Activated naive CD8-positive, alpha-beta T cell treated with anti-CD3 and anti-CD28 coated beads, Interleukin-2, amount 50 U/mL, for 24 hours (primary cell): ENCODE results near the gene SMIM31.

Experiments used
- ATAC-seq: fragments of 150-1000 bp; cut with Tn5 transposase; one replicate; pipeline ENCODE4 v1.10.0; 2021
- DNase-seq: peaks from one replicate; pipeline ENCODE4 v3.0.0; 2021
- H3K27ac Mint-ChIP-seq: one replicate; pipeline ENCODE4 v1.8.0; 2021; ENCODE audit warnings: mild to moderate bottlenecking, mixed read lengths
- H3K27me3 Mint-ChIP-seq: one replicate; pipeline ENCODE4 v1.8.0; 2021; ENCODE audit warnings: mixed read lengths
- H3K36me3 Mint-ChIP-seq: one replicate; pipeline ENCODE4 v1.8.0; 2021; ENCODE audit warnings: low read depth, mixed read lengths
- H3K4me1 Mint-ChIP-seq: one replicate; pipeline ENCODE4 v1.8.0; 2021; ENCODE audit warnings: mixed read lengths
- H3K4me3 Mint-ChIP-seq: one replicate; pipeline ENCODE4 v1.8.0; 2021; ENCODE audit warnings: mild to moderate bottlenecking, moderate library complexity, mixed read lengths
- H3K9me3 Mint-ChIP-seq: one replicate; pipeline ENCODE4 v1.8.0; 2021; ENCODE audit warnings: mixed read lengths

SMIM31 gene

GRCh38 chr4:164768516-164768915, 14.6 kb downstream of the SMIM31 start:
- H3K4me3 Mint-ChIP-seq: no peak overlapping the region
- no peaks in the 10 kb centered on the region for H3K4me1 Mint-ChIP-seq
- ATAC-seq (no peak), DNase-seq (no peak)
- peaks cover 13% of the 10 kb centered on the region for H3K27me3 Mint-ChIP-seq
- no peaks in the 10 kb centered on the region for H3K36me3 Mint-ChIP-seq
- H3K27ac Mint-ChIP-seq: no peak overlapping the region
- no peaks in the 10 kb centered on the region for H3K9me3 Mint-ChIP-seq

- no peak overlapping the region for H3K4me3 Mint-ChIP-seq
- no peaks in the 10 kb centered on the region for H3K9me3 Mint-ChIP-seq
- no peak for DNase-seq
- ATAC-seq: no peak
- no peak overlapping the region for H3K27ac Mint-ChIP-seq
- H3K4me1 Mint-ChIP-seq: no peaks in the 10 kb centered on the region
- H3K36me3 Mint-ChIP-seq: no peaks in the 10 kb centered on the region
- peaks cover 11% of the 10 kb centered on the region for H3K27me3 Mint-ChIP-seq
These were observed 16.2 kb downstream of the SMIM31 start for GRCh38 chr4:164770010-164770724.

GRCh38 chr4:164771088-164771487, 17.2 kb downstream of the SMIM31 start:
- no peak overlapping the region for H3K27ac Mint-ChIP-seq
- H3K27me3 Mint-ChIP-seq: peaks cover 8% of the 10 kb centered on the region
- H3K4me1 Mint-ChIP-seq: no peaks in the 10 kb centered on the region
- H3K9me3 Mint-ChIP-seq: no peaks in the 10 kb centered on the region
- no peak for DNase-seq
- H3K4me3 Mint-ChIP-seq: no peak overlapping the region
- ATAC-seq: no peak
- no peaks in the 10 kb centered on the region for H3K36me3 Mint-ChIP-seq

GRCh38 chr4:164772076-164772475, 18.1 kb downstream of the SMIM31 start:
- ATAC-seq (no peak), DNase-seq (no peak)
- H3K36me3 Mint-ChIP-seq: no peaks in the 10 kb centered on the region
- H3K4me1 Mint-ChIP-seq: no peaks in the 10 kb centered on the region
- H3K27ac Mint-ChIP-seq: no peak overlapping the region
- no peaks in the 10 kb centered on the region for H3K9me3 Mint-ChIP-seq
- peaks cover 8% of the 10 kb centered on the region for H3K27me3 Mint-ChIP-seq
- H3K4me3 Mint-ChIP-seq: no peak overlapping the region

- Mint-ChIP-seq H3K36me3 (no peaks in the 10 kb centered on the region), H3K27me3 (peaks cover 2% of the 10 kb centered on the region), H3K27ac (no peak overlapping the region), H3K4me1 (no peaks in the 10 kb centered on the region), H3K9me3 (no peaks in the 10 kb centered on the region), H3K4me3 (no peak overlapping the region)
- no peak for ATAC-seq
- DNase-seq: no peak
These were observed 25.1 kb downstream of the SMIM31 start for GRCh38 chr4:164779080-164779479.

- Mint-ChIP-seq H3K9me3 (no peaks in the 10 kb centered on the region), H3K27ac (no peak overlapping the region), H3K36me3 (no peaks in the 10 kb centered on the region), H3K27me3 (peaks cover 2% of the 10 kb centered on the region), H3K4me3 (no peak overlapping the region), H3K4me1 (no peaks in the 10 kb centered on the region)
- no peak for ATAC-seq
- peak; percentile 19 for DNase-seq
These were observed 25.9 kb downstream of the SMIM31 start for GRCh38 chr4:164779811-164780216.

- peaks cover 2% of the 10 kb centered on the region for H3K27me3 Mint-ChIP-seq
- no peaks in the 10 kb centered on the region for H3K4me1 Mint-ChIP-seq
- H3K9me3 Mint-ChIP-seq: no peaks in the 10 kb centered on the region
- no peak for ATAC-seq
- H3K36me3 Mint-ChIP-seq: no peaks in the 10 kb centered on the region
- no peak overlapping the region for H3K4me3 Mint-ChIP-seq
- DNase-seq: no peak
- no peak overlapping the region for H3K27ac Mint-ChIP-seq
These were observed 26.9 kb downstream of the SMIM31 start for GRCh38 chr4:164780839-164781238.

GRCh38 chr4:164783976-164784375, 30.0 kb downstream of the SMIM31 start:
- H3K4me1 Mint-ChIP-seq: no peaks in the 10 kb centered on the region
- H3K27me3 Mint-ChIP-seq: no peaks in the 10 kb centered on the region
- no peak for ATAC-seq
- no peak overlapping the region for H3K27ac Mint-ChIP-seq
- H3K4me3 Mint-ChIP-seq: no peak overlapping the region
- DNase-seq: no peak
- no peaks in the 10 kb centered on the region for H3K36me3 Mint-ChIP-seq
- no peaks in the 10 kb centered on the region for H3K9me3 Mint-ChIP-seq

- peaks cover 5% of the 10 kb centered on the region for H3K27me3 Mint-ChIP-seq
- no peaks in the 10 kb centered on the region for H3K36me3 Mint-ChIP-seq
- no peaks in the 10 kb centered on the region for H3K9me3 Mint-ChIP-seq
- ATAC-seq (no peak), DNase-seq (no peak)
- H3K4me1 Mint-ChIP-seq: no peaks in the 10 kb centered on the region
- H3K4me3 Mint-ChIP-seq: no peak overlapping the region
- H3K27ac Mint-ChIP-seq: no peak overlapping the region
These were observed 35.1 kb downstream of the SMIM31 start for GRCh38 chr4:164789047-164789446.

GRCh38 chr4:164790249-164790648, 36.3 kb downstream of the SMIM31 start:
- Mint-ChIP-seq H3K36me3 (no peaks in the 10 kb centered on the region), H3K4me3 (no peak overlapping the region), H3K27me3 (peaks cover 5% of the 10 kb centered on the region), H3K27ac (no peak overlapping the region), H3K9me3 (no peaks in the 10 kb centered on the region), H3K4me1 (no peaks in the 10 kb centered on the region)
- ATAC-seq: no peak
- no peak for DNase-seq

GRCh38 chr4:164799410-164799809, 45.5 kb downstream of the SMIM31 start:
- Mint-ChIP-seq H3K27me3 (no peaks in the 10 kb centered on the region), H3K4me3 (no peak overlapping the region), H3K36me3 (no peaks in the 10 kb centered on the region), H3K9me3 (no peaks in the 10 kb centered on the region), H3K27ac (no peak overlapping the region), H3K4me1 (no peaks in the 10 kb centered on the region)
- ATAC-seq: no peak
- DNase-seq: no peak

GRCh38 chr4:164800786-164801185, 46.9 kb downstream of the SMIM31 start:
- H3K4me3 Mint-ChIP-seq: no peak overlapping the region
- no peaks in the 10 kb centered on the region for H3K36me3 Mint-ChIP-seq
- ATAC-seq (no peak), DNase-seq (no peak)
- H3K27ac Mint-ChIP-seq: no peak overlapping the region
- H3K27me3 Mint-ChIP-seq: no peaks in the 10 kb centered on the region
- H3K9me3 Mint-ChIP-seq: no peaks in the 10 kb centered on the region
- no peaks in the 10 kb centered on the region for H3K4me1 Mint-ChIP-seq

- no peak for ATAC-seq
- Mint-ChIP-seq H3K4me3 (no peak overlapping the region), H3K9me3 (no peaks in the 10 kb centered on the region)
These were observed 48.5 kb downstream of the SMIM31 start for GRCh38 chr4:164802301-164802901.

GRCh38 chr4:164803702-164804101, 49.8 kb downstream of the SMIM31 start:
- Mint-ChIP-seq H3K9me3 (no peaks in the 10 kb centered on the region), H3K27ac (no peak overlapping the region), H3K27me3 (no peaks in the 10 kb centered on the region), H3K4me3 (no peak overlapping the region), H3K4me1 (no peaks in the 10 kb centered on the region), H3K36me3 (no peaks in the 10 kb centered on the region)
- DNase-seq (no peak), ATAC-seq (no peak)

More at GRCh38 chr4:164802301-164802901, 48.5 kb downstream of the SMIM31 start:
- Mint-ChIP-seq H3K27ac (no peak overlapping the region), H3K27me3 (no peaks in the 10 kb centered on the region), H3K4me1 (no peaks in the 10 kb centered on the region), H3K36me3 (no peaks in the 10 kb centered on the region)
- no peak for DNase-seq

- ATAC-seq (no peak), DNase-seq (no peak)
- Mint-ChIP-seq H3K4me1 (no peaks in the 10 kb centered on the region), H3K27me3 (no peaks in the 10 kb centered on the region), H3K27ac (no peak overlapping the region), H3K36me3 (no peaks in the 10 kb centered on the region), H3K4me3 (no peak overlapping the region), H3K9me3 (no peaks in the 10 kb centered on the region)
These were observed 53.7 kb downstream of the SMIM31 start for GRCh38 chr4:164807611-164808010.
